ENCODE measurements around the gene EPHA5. TPM values are rescaled to one million over a fixed set of nuclear protein-coding genes. Genes with fewer than 3 reads are reported as not detected.
"Not testable (repeated sequence)": the region's sequence is repeated elsewhere in the genome, so short reads cannot be mapped to it uniquely, and the experiment has no call there.

Gene EPHA5
- polyA plus RNA-seq, 3 donors, result 0.24 to 0.79 (median 0.40) TPM

DNA sequence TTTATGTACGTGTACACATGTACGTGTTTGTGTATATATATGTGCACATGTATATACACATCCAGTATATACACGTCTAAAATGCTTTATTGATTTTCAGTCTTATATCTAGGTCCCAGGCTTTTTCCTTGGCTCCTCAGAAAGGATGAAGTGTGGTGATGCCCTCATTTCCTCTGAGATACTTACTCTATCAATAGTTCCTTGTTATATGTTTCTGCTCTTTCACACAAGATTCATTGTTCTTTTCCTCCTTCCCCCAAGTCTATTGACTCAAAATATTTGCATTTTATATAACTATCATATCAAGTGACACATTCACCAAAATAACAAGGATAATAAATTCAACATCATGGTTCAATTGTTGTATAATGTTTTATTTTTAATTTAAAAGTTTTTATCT is 359.2 kb downstream of the EPHA5 start:
- no peak for DNase-seq (ENCODE audit: extremely low read depth in 1 of 11, low read depth in 9 of 11, low spot score in 4 of 11)

DNA sequence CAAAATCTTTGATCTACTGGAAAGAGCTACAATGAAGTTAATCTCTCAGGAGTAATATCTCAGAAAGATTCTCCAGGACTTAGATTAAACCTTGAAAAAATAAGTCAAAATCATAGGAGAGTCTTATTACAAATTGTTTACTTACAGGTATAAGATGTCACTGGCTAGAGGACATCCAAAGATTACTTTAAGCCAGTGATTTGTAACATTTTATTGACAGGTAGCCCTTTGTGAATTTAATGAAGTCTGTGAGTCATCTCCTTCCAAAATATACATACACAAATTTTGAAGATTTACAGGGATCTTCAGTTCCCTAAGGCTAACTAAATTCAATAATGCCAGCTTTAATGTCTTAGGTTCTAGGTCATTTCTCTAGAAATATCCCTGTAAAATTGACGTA is 359.7 kb downstream of the EPHA5 start:
- DNase-seq (ENCODE audit: extremely low read depth in 1 of 11, low read depth in 9 of 11, low spot score in 4 of 11), result no peak

DNA sequence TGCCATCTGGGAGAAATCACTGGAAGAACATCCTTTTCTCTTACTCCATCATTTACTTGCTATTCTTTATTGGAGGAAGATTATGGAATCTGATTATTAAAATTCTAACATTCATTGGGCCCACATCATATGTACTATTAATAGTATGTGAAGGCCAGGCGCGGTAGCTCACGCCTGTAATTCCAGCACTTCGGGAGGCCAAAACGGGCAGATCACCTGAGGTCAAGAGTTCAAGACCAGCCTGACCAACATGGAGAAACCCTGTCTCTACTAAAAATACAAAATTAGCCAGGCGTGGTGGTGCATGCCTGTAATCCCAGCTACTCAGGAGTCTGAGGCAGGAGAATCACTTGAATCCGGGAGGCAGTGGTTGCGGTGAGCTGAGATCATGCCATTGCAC is 361.7 kb downstream of the EPHA5 start:
- not testable (repeated sequence) for DNase-seq (ENCODE audit: extremely low read depth in 1 of 11, low read depth in 9 of 11, low spot score in 4 of 11)

DNA sequence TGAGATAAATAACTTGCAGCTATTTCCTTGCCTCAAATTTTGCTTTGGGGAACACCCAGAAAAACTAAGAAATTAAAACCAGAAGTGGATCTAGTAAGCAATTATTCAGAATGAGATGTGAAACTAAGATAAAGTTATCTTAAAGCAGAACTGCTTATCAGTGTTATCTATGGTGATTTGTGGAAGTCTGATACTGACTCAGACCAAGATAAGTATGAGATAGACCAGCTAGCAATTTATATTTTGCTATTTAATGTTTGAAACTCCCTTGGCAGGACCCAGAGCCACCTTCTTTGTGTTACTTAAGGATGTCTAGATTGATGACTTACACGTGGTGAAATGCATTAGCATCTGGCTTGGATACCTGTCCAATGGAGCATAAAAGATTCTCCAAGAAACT is 368.1 kb downstream of the EPHA5 start:
- no peak for DNase-seq (ENCODE audit: extremely low read depth in 1 of 11, low read depth in 9 of 11, low spot score in 4 of 11)

DNA sequence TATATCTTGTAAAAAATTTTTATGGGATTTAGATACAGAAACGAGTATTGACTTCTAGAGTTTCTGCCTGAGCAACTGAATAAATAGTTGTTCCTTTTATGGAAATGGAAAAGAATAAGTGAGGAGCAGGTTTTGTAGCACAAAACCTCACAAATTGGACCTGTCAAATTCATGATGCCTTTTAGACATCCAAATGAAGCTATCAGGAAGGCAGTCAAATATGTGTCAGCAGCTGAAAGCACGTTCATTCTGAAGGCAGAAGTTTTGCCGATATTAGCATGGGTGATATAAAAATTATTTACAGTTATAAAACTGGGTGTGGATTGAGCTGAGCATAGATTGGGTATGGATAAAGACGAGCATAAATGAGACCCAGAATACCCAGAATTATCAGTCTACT is 374.0 kb downstream of the EPHA5 start:
- no peak for DNase-seq (ENCODE audit: extremely low read depth in 1 of 11, low read depth in 9 of 11, low spot score in 4 of 11)

DNA sequence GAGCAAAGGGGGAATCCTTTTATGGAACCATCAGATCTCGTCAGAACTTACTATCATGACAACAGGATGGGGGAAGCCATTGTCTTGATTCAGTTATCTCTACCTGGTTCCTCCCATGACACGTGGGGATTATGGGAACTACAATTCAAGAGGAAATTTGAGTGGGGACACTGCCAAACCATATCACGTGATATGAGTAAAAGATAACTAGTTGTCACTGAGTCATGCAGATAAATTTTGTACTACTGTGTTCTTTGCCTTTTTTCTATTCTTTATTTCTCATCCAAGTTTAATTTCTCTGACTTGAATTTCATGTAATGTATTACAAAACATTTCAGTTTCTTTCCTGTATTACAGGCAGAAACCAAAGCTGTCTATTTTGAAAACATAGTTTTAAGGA is 383.2 kb downstream of the EPHA5 start:
- no peak for DNase-seq (ENCODE audit: extremely low read depth in 1 of 11, low read depth in 9 of 11, low spot score in 4 of 11)

Data from renal cortex interstitium (tissue), 11 donors.